HL-60 (cell line): ENCODE results near the gene FRK.

Experiments used
- CTCF ChIP-seq: IDR thresholded peaks from one replicate; pipeline ENCODE4 v1.5.1; 2011; ENCODE audit warnings: low read length, control low read depth, inconsistent platforms; ENCODE audit not compliant: insufficient read depth
- GABPA ChIP-seq: IDR thresholded peaks from 2 replicates; pipeline ENCODE4 v1.6.1; 2012; ENCODE audit warnings: low read depth
- POLR2AphosphoS5 ChIP-seq: IDR thresholded peaks from 2 replicates; pipeline ENCODE4 v1.6.1; 2012; ENCODE audit warnings: low read depth
- REST ChIP-seq: IDR thresholded peaks from 2 replicates; pipeline ENCODE4 v1.6.1; 2012; ENCODE audit warnings: low read depth; ENCODE audit not compliant: insufficient replicate concordance
- SPI1 ChIP-seq: IDR thresholded peaks from 2 replicates; pipeline ENCODE4 v1.6.1; 2012; ENCODE audit warnings: low read depth, mild to moderate bottlenecking, borderline replicate concordance

- TF ChIP-seq CTCF (no peak), REST (no peak), POLR2AphosphoS5 (no peak), SPI1 (no peak), GABPA (no peak)
Measured at GRCh38 chr6:116090251-116090650, 29.6 kb upstream of the FRK start.
